ENCODE data around the gene RITA1.

RITA1 gene

GRCh38 chr12:113154351-113154973 is 31.1 kb upstream of the RITA1 start:
- Histone ChIP-seq H3K9me3 (ENCODE audit: control insufficient read depth, low read length) (no peaks in the 10 kb centered on the region), H3K36me3 (ENCODE audit: control insufficient read depth, insufficient read depth, low read length) (peaks cover 16% of the 10 kb centered on the region), H3K4me1 (ENCODE audit: control insufficient read depth, insufficient read depth, low read length, poor library complexity, severe bottlenecking) (peaks cover 18% of the 10 kb centered on the region), H3K4me3 (ENCODE audit: insufficient read depth, low read depth, low read length, poor library complexity, severe bottlenecking) (peak overlapping the region; percentile 45), H3K27me3 (replicated peaks; ENCODE audit: control insufficient read depth, insufficient read depth, low read length, poor library complexity, severe bottlenecking) (no peaks in the 10 kb centered on the region), H3K27ac (ENCODE audit: insufficient read depth, low read length, poor library complexity, severe bottlenecking) (no peak overlapping the region)
- no peak for DNase-seq

- Histone ChIP-seq H3K27me3 (replicated peaks; ENCODE audit: control insufficient read depth, insufficient read depth, low read length, poor library complexity, severe bottlenecking) (no peaks in the 10 kb centered on the region), H3K9me3 (ENCODE audit: control insufficient read depth, low read length) (no peaks in the 10 kb centered on the region), H3K27ac (ENCODE audit: insufficient read depth, low read length, poor library complexity, severe bottlenecking) (no peak overlapping the region), H3K36me3 (ENCODE audit: control insufficient read depth, insufficient read depth, low read length) (peaks cover 22% of the 10 kb centered on the region), H3K4me3 (ENCODE audit: insufficient read depth, low read depth, low read length, poor library complexity, severe bottlenecking) (no peak overlapping the region), H3K4me1 (ENCODE audit: control insufficient read depth, insufficient read depth, low read length, poor library complexity, severe bottlenecking) (peaks cover 18% of the 10 kb centered on the region)
- no peak for DNase-seq
These were observed 30.5 kb upstream of the RITA1 start for GRCh38 chr12:113155060-113155459.

GRCh38 chr12:113155646-113156045 is 29.9 kb upstream of the RITA1 start:
- no peak overlapping the region for H3K27ac ChIP-seq (ENCODE audit: insufficient read depth, low read length, poor library complexity, severe bottlenecking)
- H3K4me3 ChIP-seq (ENCODE audit: insufficient read depth, low read depth, low read length, poor library complexity, severe bottlenecking) = no peak overlapping the region
- no peaks in the 10 kb centered on the region for H3K27me3 ChIP-seq (replicated peaks; ENCODE audit: control insufficient read depth, insufficient read depth, low read length, poor library complexity, severe bottlenecking)
- H3K4me1 ChIP-seq (ENCODE audit: control insufficient read depth, insufficient read depth, low read length, poor library complexity, severe bottlenecking) = peaks cover 18% of the 10 kb centered on the region
- no peak for DNase-seq
- no peaks in the 10 kb centered on the region for H3K9me3 ChIP-seq (ENCODE audit: control insufficient read depth, low read length)
- peaks cover 28% of the 10 kb centered on the region for H3K36me3 ChIP-seq (ENCODE audit: control insufficient read depth, insufficient read depth, low read length)

GRCh38 chr12:113157218-113157859 is 28.2 kb upstream of the RITA1 start:
- no peak for DNase-seq
- Histone ChIP-seq H3K9me3 (ENCODE audit: control insufficient read depth, low read length) (no peaks in the 10 kb centered on the region), H3K4me3 (ENCODE audit: insufficient read depth, low read depth, low read length, poor library complexity, severe bottlenecking) (no peak overlapping the region), H3K4me1 (ENCODE audit: control insufficient read depth, insufficient read depth, low read length, poor library complexity, severe bottlenecking) (peaks cover 18% of the 10 kb centered on the region), H3K27me3 (replicated peaks; ENCODE audit: control insufficient read depth, insufficient read depth, low read length, poor library complexity, severe bottlenecking) (no peaks in the 10 kb centered on the region), H3K36me3 (ENCODE audit: control insufficient read depth, insufficient read depth, low read length) (peaks cover 41% of the 10 kb centered on the region), H3K27ac (ENCODE audit: insufficient read depth, low read length, poor library complexity, severe bottlenecking) (no peak overlapping the region)

GRCh38 chr12:113158439-113159203 is 26.9 kb upstream of the RITA1 start:
- Histone ChIP-seq H3K4me3 (ENCODE audit: insufficient read depth, low read depth, low read length, poor library complexity, severe bottlenecking) (no peak overlapping the region), H3K27me3 (replicated peaks; ENCODE audit: control insufficient read depth, insufficient read depth, low read length, poor library complexity, severe bottlenecking) (no peaks in the 10 kb centered on the region), H3K36me3 (ENCODE audit: control insufficient read depth, insufficient read depth, low read length) (peaks cover 54% of the 10 kb centered on the region), H3K9me3 (ENCODE audit: control insufficient read depth, low read length) (no peaks in the 10 kb centered on the region), H3K27ac (ENCODE audit: insufficient read depth, low read length, poor library complexity, severe bottlenecking) (no peak overlapping the region), H3K4me1 (ENCODE audit: control insufficient read depth, insufficient read depth, low read length, poor library complexity, severe bottlenecking) (peaks cover 8% of the 10 kb centered on the region)
- DNase-seq = no peak

- Histone ChIP-seq H3K9me3 (ENCODE audit: control insufficient read depth, low read length) (no peaks in the 10 kb centered on the region), H3K27me3 (replicated peaks; ENCODE audit: control insufficient read depth, insufficient read depth, low read length, poor library complexity, severe bottlenecking) (no peaks in the 10 kb centered on the region), H3K36me3 (ENCODE audit: control insufficient read depth, insufficient read depth, low read length) (peaks cover 61% of the 10 kb centered on the region), H3K27ac (ENCODE audit: insufficient read depth, low read length, poor library complexity, severe bottlenecking) (no peak overlapping the region), H3K4me3 (ENCODE audit: insufficient read depth, low read depth, low read length, poor library complexity, severe bottlenecking) (no peak overlapping the region), H3K4me1 (ENCODE audit: control insufficient read depth, insufficient read depth, low read length, poor library complexity, severe bottlenecking) (no peaks in the 10 kb centered on the region)
- no peak for DNase-seq
These were observed 25.6 kb upstream of the RITA1 start for GRCh38 chr12:113159937-113160336.

GRCh38 chr12:113161415-113162016 is 24.0 kb upstream of the RITA1 start:
- no peak for DNase-seq

GRCh38 chr12:113162102-113163029 is 23.2 kb upstream of the RITA1 start:
- peaks cover 84% of the 10 kb centered on the region for H3K36me3 ChIP-seq (ENCODE audit: control insufficient read depth, insufficient read depth, low read length)
- H3K27me3 ChIP-seq (replicated peaks; ENCODE audit: control insufficient read depth, insufficient read depth, low read length, poor library complexity, severe bottlenecking) = no peaks in the 10 kb centered on the region
- no peak overlapping the region for H3K4me3 ChIP-seq (ENCODE audit: insufficient read depth, low read depth, low read length, poor library complexity, severe bottlenecking)
- no peaks in the 10 kb centered on the region for H3K4me1 ChIP-seq (ENCODE audit: control insufficient read depth, insufficient read depth, low read length, poor library complexity, severe bottlenecking)
- no peaks in the 10 kb centered on the region for H3K9me3 ChIP-seq (ENCODE audit: control insufficient read depth, low read length)
- H3K27ac ChIP-seq (ENCODE audit: insufficient read depth, low read length, poor library complexity, severe bottlenecking) = no peak overlapping the region
- no peak for DNase-seq

More at GRCh38 chr12:113161415-113162016, 24.0 kb upstream of the RITA1 start:
- Histone ChIP-seq H3K9me3 (ENCODE audit: control insufficient read depth, low read length) (no peaks in the 10 kb centered on the region), H3K4me3 (ENCODE audit: insufficient read depth, low read depth, low read length, poor library complexity, severe bottlenecking) (no peak overlapping the region), H3K4me1 (ENCODE audit: control insufficient read depth, insufficient read depth, low read length, poor library complexity, severe bottlenecking) (no peaks in the 10 kb centered on the region), H3K36me3 (ENCODE audit: control insufficient read depth, insufficient read depth, low read length) (peaks cover 77% of the 10 kb centered on the region), H3K27ac (ENCODE audit: insufficient read depth, low read length, poor library complexity, severe bottlenecking) (no peak overlapping the region), H3K27me3 (replicated peaks; ENCODE audit: control insufficient read depth, insufficient read depth, low read length, poor library complexity, severe bottlenecking) (no peaks in the 10 kb centered on the region)

GRCh38 chr12:113163030-113163360 is 22.5 kb upstream of the RITA1 start:
- H3K9me3 ChIP-seq (ENCODE audit: control insufficient read depth, low read length) = no peaks in the 10 kb centered on the region
- no peak for DNase-seq
- no peaks in the 10 kb centered on the region for H3K4me1 ChIP-seq (ENCODE audit: control insufficient read depth, insufficient read depth, low read length, poor library complexity, severe bottlenecking)
- no peak overlapping the region for H3K27ac ChIP-seq (ENCODE audit: insufficient read depth, low read length, poor library complexity, severe bottlenecking)
- peaks cover 89% of the 10 kb centered on the region for H3K36me3 ChIP-seq (ENCODE audit: control insufficient read depth, insufficient read depth, low read length)
- no peaks in the 10 kb centered on the region for H3K27me3 ChIP-seq (replicated peaks; ENCODE audit: control insufficient read depth, insufficient read depth, low read length, poor library complexity, severe bottlenecking)
- H3K4me3 ChIP-seq (ENCODE audit: insufficient read depth, low read depth, low read length, poor library complexity, severe bottlenecking) = no peak overlapping the region
